ENCODE data around the gene DBX1.

Gene DBX1

DNA sequence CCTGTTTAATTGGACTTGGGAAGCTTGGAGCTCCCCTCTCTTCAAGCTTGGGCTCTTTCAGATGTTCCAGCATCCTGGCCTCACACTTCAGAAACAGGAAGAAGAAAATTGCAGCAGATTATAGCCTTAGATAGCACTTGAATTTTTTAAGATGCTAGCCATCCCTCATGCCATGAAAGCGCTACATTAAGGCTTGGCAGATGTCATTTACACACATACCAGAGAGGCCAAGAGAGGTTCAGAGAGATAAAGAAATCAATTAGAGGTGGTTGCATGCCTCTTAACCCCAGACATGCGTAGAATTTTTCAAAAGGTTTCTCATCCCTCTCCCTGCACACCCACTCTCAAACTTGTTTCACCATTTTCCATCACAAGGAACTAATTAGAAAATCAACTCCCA is 31.9 kb upstream of the DBX1 start:
- H3K4me3 ChIP-seq (ENCODE audit: low read depth, low read length), result no peak overlapping the region
- no peak for TF ChIP-seq POLR2A (IDR thresholded peaks at IDR 0.05; ENCODE audit: extremely low read depth, insufficient read length)
- TF ChIP-seq, protein P1, sequence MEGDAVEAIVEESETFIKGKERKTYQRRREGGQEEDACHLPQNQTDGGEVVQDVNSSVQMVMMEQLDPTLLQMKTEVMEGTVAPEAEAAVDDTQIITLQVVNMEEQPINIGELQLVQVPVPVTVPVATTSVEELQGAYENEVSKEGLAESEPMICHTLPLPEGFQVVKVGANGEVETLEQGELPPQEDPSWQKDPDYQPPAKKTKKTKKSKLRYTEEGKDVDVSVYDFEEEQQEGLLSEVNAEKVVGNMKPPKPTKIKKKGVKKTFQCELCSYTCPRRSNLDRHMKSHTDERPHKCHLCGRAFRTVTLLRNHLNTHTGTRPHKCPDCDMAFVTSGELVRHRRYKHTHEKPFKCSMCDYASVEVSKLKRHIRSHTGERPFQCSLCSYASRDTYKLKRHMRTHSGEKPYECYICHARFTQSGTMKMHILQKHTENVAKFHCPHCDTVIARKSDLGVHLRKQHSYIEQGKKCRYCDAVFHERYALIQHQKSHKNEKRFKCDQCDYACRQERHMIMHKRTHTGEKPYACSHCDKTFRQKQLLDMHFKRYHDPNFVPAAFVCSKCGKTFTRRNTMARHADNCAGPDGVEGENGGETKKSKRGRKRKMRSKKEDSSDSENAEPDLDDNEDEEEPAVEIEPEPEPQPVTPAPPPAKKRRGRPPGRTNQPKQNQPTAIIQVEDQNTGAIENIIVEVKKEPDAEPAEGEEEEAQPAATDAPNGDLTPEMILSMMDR (IDR thresholded peaks at IDR 0.05; ENCODE audit: low read depth, low read length), result no peak
- TF ChIP-seq MYC (IDR thresholded peaks at IDR 0.05; ENCODE audit: low read depth, low read length), result no peak
- TF ChIP-seq, protein P2, sequence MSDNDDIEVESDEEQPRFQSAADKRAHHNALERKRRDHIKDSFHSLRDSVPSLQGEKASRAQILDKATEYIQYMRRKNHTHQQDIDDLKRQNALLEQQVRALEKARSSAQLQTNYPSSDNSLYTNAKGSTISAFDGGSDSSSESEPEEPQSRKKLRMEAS (IDR thresholded peaks at IDR 0.05; ENCODE audit: low read depth, low read length), result no peak
- no peak for DNase-seq (ENCODE audit: low read depth)

DNA sequence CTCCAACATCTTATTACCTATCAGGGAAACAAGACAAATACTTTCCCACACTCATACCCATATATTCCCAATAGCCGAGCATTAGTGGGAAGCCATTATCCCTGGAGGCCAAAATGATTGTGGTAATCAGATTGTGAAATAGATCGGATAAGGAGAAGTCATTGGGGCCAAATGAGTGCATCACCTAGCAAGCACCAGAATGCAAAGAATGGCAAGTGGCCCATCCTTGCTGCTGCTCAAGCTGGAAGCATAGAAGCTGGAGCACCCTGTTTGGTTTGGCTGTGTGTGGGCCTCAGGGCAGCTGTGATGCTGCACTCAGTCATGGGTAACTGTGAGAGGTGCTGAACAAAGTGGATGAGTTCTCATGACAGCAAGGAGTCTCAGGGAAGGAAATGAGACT is 18.7 kb upstream of the DBX1 start:
- DNase-seq (ENCODE audit: low read depth), result no peak
- no peak overlapping the region for H3K4me3 ChIP-seq (ENCODE audit: low read depth, low read length)
- TF ChIP-seq, protein P1 (IDR thresholded peaks at IDR 0.05; ENCODE audit: low read depth, low read length), result no peak
- TF ChIP-seq, protein P2 (IDR thresholded peaks at IDR 0.05; ENCODE audit: low read depth, low read length), result no peak
- no peak for TF ChIP-seq MYC (IDR thresholded peaks at IDR 0.05; ENCODE audit: low read depth, low read length)
- TF ChIP-seq POLR2A (IDR thresholded peaks at IDR 0.05; ENCODE audit: extremely low read depth, insufficient read length), result no peak

DNA sequence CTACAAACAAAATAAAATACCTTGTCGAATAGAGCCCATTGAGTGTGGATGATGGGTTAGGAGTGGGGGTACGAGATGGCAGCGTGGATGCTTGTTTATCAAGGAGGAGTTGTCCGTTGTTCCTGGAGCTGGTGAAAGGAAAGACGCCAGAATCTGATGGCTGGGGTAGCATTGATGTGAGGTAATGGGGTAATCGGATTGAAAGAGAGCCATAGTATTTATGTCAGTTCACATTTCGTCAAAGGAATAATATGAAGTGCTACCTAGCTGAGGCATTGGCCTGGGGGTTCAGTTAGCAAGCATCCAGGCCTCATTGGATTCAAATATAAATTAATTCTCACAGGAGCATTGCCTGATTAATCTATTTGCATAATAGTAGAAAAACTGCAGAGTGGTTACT is 16.9 kb upstream of the DBX1 start:
- no peak for DNase-seq (ENCODE audit: low read depth)
- H3K4me3 ChIP-seq (ENCODE audit: low read depth, low read length), result no peak overlapping the region
- TF ChIP-seq, protein P1 (IDR thresholded peaks at IDR 0.05; ENCODE audit: low read depth, low read length), result no peak
- TF ChIP-seq MYC (IDR thresholded peaks at IDR 0.05; ENCODE audit: low read depth, low read length) (no peak), POLR2A (IDR thresholded peaks at IDR 0.05; ENCODE audit: extremely low read depth, insufficient read length) (no peak)
- TF ChIP-seq, protein P2 (IDR thresholded peaks at IDR 0.05; ENCODE audit: low read depth, low read length), result no peak

DNA sequence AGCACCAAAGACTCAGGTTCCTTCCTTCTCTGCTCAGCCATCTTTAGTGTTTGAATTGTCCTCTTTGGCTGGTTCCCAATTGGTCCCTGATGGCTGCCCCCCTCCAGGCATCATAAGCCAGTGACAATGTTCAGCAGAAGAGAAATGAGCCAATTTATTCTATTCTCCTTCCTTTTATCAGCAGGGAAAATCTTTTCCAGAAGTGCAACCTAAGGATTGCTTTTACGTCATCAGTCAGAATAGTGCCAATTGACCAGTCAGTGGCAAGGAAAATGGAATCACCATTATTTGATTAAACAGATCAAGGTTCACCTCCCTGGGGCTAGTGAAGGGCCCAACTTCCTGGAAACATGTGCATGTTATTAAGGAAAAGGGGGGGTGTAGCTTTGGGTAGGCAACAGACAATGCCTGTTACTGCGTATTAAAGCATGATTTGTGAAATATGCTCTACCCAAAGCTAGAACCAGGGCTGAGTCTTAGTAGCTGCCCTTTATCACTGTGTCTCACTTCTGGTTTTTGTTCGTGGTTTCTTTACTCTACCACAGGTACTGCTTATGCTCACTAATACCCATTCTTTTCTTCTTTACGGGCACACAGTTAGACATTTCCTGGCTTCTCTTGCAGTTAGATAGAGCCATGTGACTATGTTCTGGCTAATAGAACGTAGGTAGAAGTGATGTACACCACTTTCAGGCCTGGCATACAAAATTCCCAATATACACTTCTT is 12.6 kb upstream of the DBX1 start:
- TF ChIP-seq POLR2A (IDR thresholded peaks at IDR 0.05; ENCODE audit: extremely low read depth, insufficient read length), result no peak
- TF ChIP-seq MYC (IDR thresholded peaks at IDR 0.05; ENCODE audit: low read depth, low read length), result no peak
- TF ChIP-seq, protein P1 (IDR thresholded peaks at IDR 0.05; ENCODE audit: low read depth, low read length), result no peak
- TF ChIP-seq, protein P2 (IDR thresholded peaks at IDR 0.05; ENCODE audit: low read depth, low read length), result no peak
- DNase-seq (ENCODE audit: low read depth), result no peak
- no peak overlapping the region for H3K4me3 ChIP-seq (ENCODE audit: low read depth, low read length)

DNA sequence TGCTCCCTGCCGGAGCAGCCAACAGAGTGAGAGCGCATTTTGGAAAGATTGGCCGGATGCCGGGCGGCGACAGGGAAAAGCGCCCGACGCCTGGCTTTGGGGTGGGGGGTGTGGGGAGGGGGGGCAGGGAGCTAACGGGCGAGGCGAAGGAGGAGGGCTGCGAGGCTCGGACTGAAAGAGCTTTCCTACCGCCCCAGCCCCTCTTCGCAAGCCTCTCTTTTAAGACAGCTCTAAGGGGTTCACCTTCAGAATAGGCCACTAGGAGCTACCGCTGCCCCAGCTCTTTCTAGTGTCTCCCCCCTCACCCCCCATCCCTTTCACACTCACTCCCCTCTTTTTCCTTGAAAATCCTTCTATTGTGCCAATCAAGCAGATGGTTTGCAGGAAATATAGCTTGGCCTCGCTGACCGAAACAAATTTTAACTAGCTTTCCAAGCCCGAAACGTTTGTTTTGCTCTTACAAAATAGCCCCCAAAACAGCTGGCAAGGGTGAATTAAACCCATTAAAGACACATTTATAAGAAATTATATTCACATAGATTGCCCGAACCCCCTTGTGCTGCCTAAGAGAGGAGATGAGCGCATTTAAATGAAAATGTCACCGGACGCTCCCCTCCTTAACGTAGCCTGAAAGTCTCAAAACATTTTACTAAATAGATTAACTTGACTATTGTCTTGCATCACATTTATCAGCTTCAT is 3.7 kb upstream of the DBX1 start:
- H3K4me3 ChIP-seq (ENCODE audit: low read depth, low read length), result no peak overlapping the region
- DNase-seq (ENCODE audit: low read depth), result no peak
- TF ChIP-seq MYC (IDR thresholded peaks at IDR 0.05; ENCODE audit: low read depth, low read length) (no peak), POLR2A (IDR thresholded peaks at IDR 0.05; ENCODE audit: extremely low read depth, insufficient read length) (no peak)
- TF ChIP-seq, protein P2 (IDR thresholded peaks at IDR 0.05; ENCODE audit: low read depth, low read length), result no peak
- TF ChIP-seq, protein P1 (IDR thresholded peaks at IDR 0.05; ENCODE audit: low read depth, low read length), result no peak

All from NB4 (cell line).